A673 (cell line): ENCODE measurements around the gene HLA-F. TPM values are rescaled to one million over a fixed set of nuclear protein-coding genes. Genes with fewer than 3 reads are reported as not detected.

ENCODE experiments used
- BruUV-seq: library from RNA; stranded (reverse); fragments of 400-500 nt; replicated peaks from 2 replicates; lab custom pipeline; 2021; lab: Mats Ljungman, UMichigan
- CTCF ChIA-PET: fragments of 300-600 bp; sonication (Branson Sonifier 250); formaldehyde crosslinking; loops from one replicate; lab custom pipeline; 2022; ENCODE audit warnings: antibody characterized with exemption; lab: Charles Lee
- POLR2A ChIA-PET: fragments of 300-600 bp; sonication (Branson Sonifier 250); formaldehyde crosslinking; loops from one replicate; lab custom pipeline; 2022; ENCODE audit warnings: antibody characterized with exemption; ENCODE audit not compliant: low non-redundant PET; lab: Charles Lee
- DNase-seq: peaks from one replicate; pipeline ENCODE4 v3.0.0-alpha.2; 2015; ENCODE audit warnings: low spot score
- H3K27ac ChIP-seq: fragments of 200-600 bp; sonication (generic); 2 replicates; pipeline ENCODE4 v1.5.1; 2016; ENCODE audit warnings: mixed run types, low read depth, mild to moderate bottlenecking, mixed read lengths, antibody characterized with exemption, low read length; ENCODE audit not compliant: poor library complexity, severe bottlenecking
- H3K27me3 ChIP-seq: fragments of 200-600 bp; sonication (generic); replicated peaks from 2 replicates; pipeline ENCODE4 v1.6.1; 2017; ENCODE audit warnings: mixed run types, low read depth, mild to moderate bottlenecking, mixed read lengths, antibody characterized with exemption, low read length; ENCODE audit not compliant: insufficient read depth, poor library complexity
- H3K36me3 ChIP-seq: fragments of 200-600 bp; sonication (generic); 2 replicates; pipeline ENCODE4 v1.6.1; 2016; ENCODE audit warnings: mixed run types, mild to moderate bottlenecking, mixed read lengths, antibody characterized with exemption, low read length; ENCODE audit not compliant: insufficient read depth, poor library complexity, severe bottlenecking
- H3K4me1 ChIP-seq: fragments of 200-600 bp; sonication (generic); 2 replicates; pipeline ENCODE4 v1.6.1; 2017; ENCODE audit warnings: mixed run types, mild to moderate bottlenecking, mixed read lengths, antibody characterized with exemption, low read length; ENCODE audit not compliant: insufficient read depth, poor library complexity, severe bottlenecking
- H3K4me3 ChIP-seq: fragments of 200-600 bp; sonication (generic); 2 replicates; pipeline ENCODE4 v1.5.1; 2016; ENCODE audit warnings: low read depth, mixed run types, mild to moderate bottlenecking, mixed read lengths, low read length; ENCODE audit not compliant: poor library complexity, severe bottlenecking
- H3K9me3 ChIP-seq: fragments of 200-600 bp; sonication (generic); 2 replicates; pipeline ENCODE4 v1.6.1; 2016; ENCODE audit warnings: mixed run types, low read depth, mild to moderate bottlenecking, mixed read lengths, antibody characterized with exemption, low read length; ENCODE audit not compliant: poor library complexity, severe bottlenecking
- CTCF ChIP-seq: fragments of 300-800, 200-600 bp; sonication (generic); conservative IDR thresholded peaks from 2 replicates; pipeline ENCODE4 v1.5.1; 2017; ENCODE audit warnings: low read depth, mild to moderate bottlenecking, antibody characterized with exemption, low read length, moderate library complexity, mixed read lengths
- EZH2 ChIP-seq: fragments of 200-600 bp; sonication (generic); IDR thresholded peaks from 2 replicates; pipeline ENCODE4 v1.6.1; 2017; ENCODE audit warnings: borderline replicate concordance, low read depth, mild to moderate bottlenecking, mixed read lengths, antibody characterized with exemption, low read length; ENCODE audit not compliant: poor library complexity, severe bottlenecking
- intact Hi-C: fragments of 100-400 bp; cut with micrococcal nuclease; formaldehyde crosslinking; loops from one replicate; pipeline ENCODE4 v1.10.0; 2022; ENCODE audit not compliant: unreplicated experiment
- total RNA-seq: library from RNA; stranded (reverse); gene quantifications from 2 replicates; pipeline ENCODE4 v1.2.3, GENCODE V29; 2021

Gene HLA-F
- total RNA-seq, 1 experiment from 2014 or later = not detected

- POLR2A ChIA-PET = no interaction called here
- CTCF ChIA-PET = no interaction called here
Observed at GRCh38 chr6:29770306-29770705, 47.1 kb downstream of the HLA-F start.

GRCh38 chr6:29776684-29777083, 53.5 kb downstream of the HLA-F start:
- H3K36me3 ChIP-seq = no peaks in the 10 kb centered on the region
- no TSS peak for BruUV-seq
- DNase-seq = no peak
- H3K4me1 ChIP-seq = no peaks in the 10 kb centered on the region
- H3K9me3 ChIP-seq = no peaks in the 10 kb centered on the region
- H3K27ac ChIP-seq = no peak overlapping the region
- POLR2A ChIA-PET = no interaction called here
- H3K4me3 ChIP-seq = no peak overlapping the region
- intact Hi-C loops = no loop called here
- CTCF ChIA-PET = no interaction called here
- no peak for TF ChIP-seq CTCF
- TF ChIP-seq EZH2 = no peak
- H3K27me3 ChIP-seq = peaks cover 9% of the 10 kb centered on the region

More at GRCh38 chr6:29770306-29770705, 47.1 kb downstream of the HLA-F start:
- Histone ChIP-seq H3K27me3 (peaks cover 6% of the 10 kb centered on the region), H3K27ac (no peak overlapping the region), H3K36me3 (no peaks in the 10 kb centered on the region), H3K9me3 (no peaks in the 10 kb centered on the region), H3K4me1 (no peaks in the 10 kb centered on the region), H3K4me3 (no peak overlapping the region)
- BruUV-seq = no TSS peak
- intact Hi-C loops = no loop called here
- TF ChIP-seq EZH2 (no peak), CTCF (no peak)
- no peak for DNase-seq

Other genes starting within 250 kb of the HLA-F start
- not detected in 2 replicates for gene MAS1L, start 235.5 kb upstream of the HLA-F start, total RNA-seq
- gene UBD, start 163.7 kb upstream of the HLA-F start, total RNA-seq = not detected in 2 replicates
- not detected in 2 replicates for gene OR2H2, start 138.3 kb upstream of the HLA-F start, total RNA-seq
- 72.4 and 81.3 TPM in 2 replicates for gene GABBR1, start 90.3 kb upstream of the HLA-F start, total RNA-seq
- gene MOG, start 66.3 kb upstream of the HLA-F start, total RNA-seq = not detected in 2 replicates
- not detected in 2 replicates for gene ZFP57, start 42.3 kb upstream of the HLA-F start, total RNA-seq
- not detected in 2 replicates for gene HLA-G, start 104.4 kb downstream of the HLA-F start, total RNA-seq
- 190 TPM in 2 replicates for gene HLA-A, start 219.1 kb downstream of the HLA-F start, total RNA-seq